Esophagus squamous epithelium (tissue), 4 donors: ENCODE data around the gene EBNA1BP2.

ENCODE experiments used
- CTCF ChIP-seq, 6 experiments: fragments of 450-650 bp in 4 of 6; fragments of 200-600 bp in 2 of 6; sonication (generic) in 2 of 6; IDR thresholded peaks; one replicate each; pipeline ENCODE4 v1.5.1; 2016 to 2019; ENCODE audit warnings: antibody characterized with exemption in 6 of 6, mild to moderate bottlenecking in 4 of 6, moderate library complexity in 4 of 6
- POLR2A ChIP-seq, 4 donors: fragments of 450-650 bp; IDR thresholded peaks; one replicate each; pipeline ENCODE4 v1.6.1; 2017; ENCODE audit warnings: antibody characterized with exemption in 4 of 4, mild to moderate bottlenecking in 4 of 4, moderate library complexity in 3 of 4

GRCh38 chr1:43137445-43138052, 34.5 kb downstream of the EBNA1BP2 start:
- TF ChIP-seq POLR2A (IDR thresholded peaks at IDR 0.05) (no peak), CTCF (IDR thresholded peaks at IDR 0.05) (no peak)
